HEK293 (cell line): ENCODE measurements around the gene CDC42BPA.
A peak's percentile ranks its signal among the peaks of the same experiment; 100 is the strongest.

Experiments used
- CTCF ChIA-PET: fragments of 350-600 bp; formaldehyde crosslinking; extraction: SDS; loops from one replicate; lab custom pipeline; 2021; ENCODE audit warnings: antibody characterized with exemption; lab: Yijun Ruan, JAX
- POLR2A ChIA-PET: fragments of 300-600 bp; formaldehyde crosslinking; extraction: SDS; loops from one replicate; lab custom pipeline; 2020; ENCODE audit warnings: antibody characterized with exemption, inconsistent platforms; lab: Yijun Ruan, JAX
- H3K27ac ChIP-seq: fragments of 200-500 bp; sonication (Bioruptor generic); 2 replicates; pipeline ENCODE4 v1.5.1; 2014; ENCODE audit warnings: low read depth, low read length, control low read depth, inconsistent platforms; ENCODE audit errors: extremely low read depth
- H3K36me3 ChIP-seq, 2 experiments: fragments of 200-500 bp in 1 of 2; sonication (Bioruptor generic) in 1 of 2; 1 replicate in 1 of 2; 2 replicates in 1 of 2; pipeline ENCODE4 v1.5.1; 2014 to 2017; ENCODE audit warnings: inconsistent platforms in 2 of 2, low read length in 2 of 2; ENCODE audit not compliant: control insufficient read depth in 2 of 2, insufficient read depth in 1 of 2
- H3K4me1 ChIP-seq: fragments of 200-500 bp; sonication (Bioruptor generic); 2 replicates; pipeline ENCODE4 v1.5.1; 2014; ENCODE audit warnings: mild to moderate bottlenecking, low read length, inconsistent platforms; ENCODE audit not compliant: control insufficient read depth, insufficient read depth
- H3K4me3 ChIP-seq: 2 replicates; pipeline ENCODE4 v1.5.1; 2011; ENCODE audit warnings: low read depth, mild to moderate bottlenecking, control low read depth, low read length, moderate library complexity
- H3K9me3 ChIP-seq: fragments of 200-500 bp; sonication (Bioruptor generic); 2 replicates; pipeline ENCODE4 v1.5.1; 2014; ENCODE audit warnings: low read depth, low read length, inconsistent platforms; ENCODE audit not compliant: control insufficient read depth, insufficient read depth
- GLI2 ChIP-seq: fragments of 450-650 bp; formaldehyde crosslinking; IDR thresholded peaks from 2 replicates; pipeline ENCODE4; 2017; ENCODE audit warnings: missing biosample characterization, missing genetic modification characterization, low read depth, borderline replicate concordance
- GLIS2 ChIP-seq: fragments of 450-650 bp; formaldehyde crosslinking; IDR thresholded peaks from 2 replicates; pipeline ENCODE4 v1.5.1; 2016; ENCODE audit warnings: missing biosample characterization, missing genetic modification characterization
- KLF1 ChIP-seq: fragments of 450-650 bp; formaldehyde crosslinking; IDR thresholded peaks from 2 replicates; pipeline ENCODE4 v1.5.1; 2016; ENCODE audit warnings: missing biosample characterization, missing genetic modification characterization
- MYNN ChIP-seq: fragments of 450-650 bp; formaldehyde crosslinking; IDR thresholded peaks from 2 replicates; pipeline ENCODE4 v1.5.1; 2016; ENCODE audit warnings: missing biosample characterization, missing genetic modification characterization, borderline replicate concordance
- PRDM2 ChIP-seq: fragments of 450-650 bp; formaldehyde crosslinking; IDR thresholded peaks from 2 replicates; pipeline ENCODE4 v1.5.1; 2016; ENCODE audit warnings: missing biosample characterization, missing genetic modification characterization, borderline replicate concordance
- SCRT2 ChIP-seq: fragments of 450-650 bp; formaldehyde crosslinking; IDR thresholded peaks from 2 replicates; pipeline ENCODE4 v1.5.1; 2016; ENCODE audit warnings: missing biosample characterization, missing genetic modification characterization
- ZNF114 ChIP-seq: fragments of 450-650 bp; formaldehyde crosslinking; IDR thresholded peaks from 2 replicates; pipeline ENCODE4 v1.5.0; 2017; ENCODE audit warnings: missing biosample characterization, missing genetic modification characterization
- ZNF16 ChIP-seq: fragments of 450-650 bp; formaldehyde crosslinking; IDR thresholded peaks from 2 replicates; pipeline ENCODE4 v1.5.1; 2016; ENCODE audit warnings: low read depth, missing biosample characterization, missing genetic modification characterization
- ZNF391 ChIP-seq: fragments of 450-650 bp; formaldehyde crosslinking; IDR thresholded peaks from 2 replicates; pipeline ENCODE4 v1.5.1; 2016; ENCODE audit warnings: low read depth, missing biosample characterization, missing genetic modification characterization, borderline replicate concordance
- ZNF48 ChIP-seq: fragments of 450-650 bp; formaldehyde crosslinking; IDR thresholded peaks from 2 replicates; pipeline ENCODE4 v1.5.1; 2016; ENCODE audit warnings: missing biosample characterization, missing genetic modification characterization
- ZNF555 ChIP-seq: fragments of 450-650 bp; formaldehyde crosslinking; conservative IDR thresholded peaks from 2 replicates; pipeline ENCODE4 v1.5.1; 2017; ENCODE audit warnings: missing biosample characterization, mild to moderate bottlenecking, missing genetic modification characterization, inconsistent platforms
- ZNF560 ChIP-seq: fragments of 450-650 bp; formaldehyde crosslinking; IDR thresholded peaks from 2 replicates; pipeline ENCODE4 v1.5.1; 2017; ENCODE audit warnings: missing biosample characterization, missing genetic modification characterization, borderline replicate concordance
- ZNF561 ChIP-seq: fragments of 450-650 bp; IDR thresholded peaks from 2 replicates; pipeline ENCODE4 v1.5.1; 2018; ENCODE audit warnings: missing biosample characterization, missing genetic modification characterization, borderline replicate concordance
- ZNF645 ChIP-seq: fragments of 450-650 bp; formaldehyde crosslinking; IDR thresholded peaks from 2 replicates; pipeline ENCODE4; 2016; ENCODE audit warnings: missing biosample characterization, missing genetic modification characterization
- TF ChIP-seq, protein P1 (sequence below): fragments of 450-650 bp; formaldehyde crosslinking; IDR thresholded peaks from 2 replicates; pipeline ENCODE4 v1.5.1; 2016; ENCODE audit warnings: missing biosample characterization, missing genetic modification characterization
- TF ChIP-seq, protein P2 (sequence below): fragments of 450-650 bp; formaldehyde crosslinking; IDR thresholded peaks from 2 replicates; pipeline ENCODE4 v1.5.1; 2016; ENCODE audit warnings: missing biosample characterization, missing genetic modification characterization, low read depth
- TF ChIP-seq, protein P3 (sequence below): fragments of 450-650 bp; formaldehyde crosslinking; IDR thresholded peaks from 2 replicates; pipeline ENCODE4 v1.5.1; 2017; ENCODE audit warnings: missing biosample characterization, missing genetic modification characterization

The CDC42BPA gene

DNA sequence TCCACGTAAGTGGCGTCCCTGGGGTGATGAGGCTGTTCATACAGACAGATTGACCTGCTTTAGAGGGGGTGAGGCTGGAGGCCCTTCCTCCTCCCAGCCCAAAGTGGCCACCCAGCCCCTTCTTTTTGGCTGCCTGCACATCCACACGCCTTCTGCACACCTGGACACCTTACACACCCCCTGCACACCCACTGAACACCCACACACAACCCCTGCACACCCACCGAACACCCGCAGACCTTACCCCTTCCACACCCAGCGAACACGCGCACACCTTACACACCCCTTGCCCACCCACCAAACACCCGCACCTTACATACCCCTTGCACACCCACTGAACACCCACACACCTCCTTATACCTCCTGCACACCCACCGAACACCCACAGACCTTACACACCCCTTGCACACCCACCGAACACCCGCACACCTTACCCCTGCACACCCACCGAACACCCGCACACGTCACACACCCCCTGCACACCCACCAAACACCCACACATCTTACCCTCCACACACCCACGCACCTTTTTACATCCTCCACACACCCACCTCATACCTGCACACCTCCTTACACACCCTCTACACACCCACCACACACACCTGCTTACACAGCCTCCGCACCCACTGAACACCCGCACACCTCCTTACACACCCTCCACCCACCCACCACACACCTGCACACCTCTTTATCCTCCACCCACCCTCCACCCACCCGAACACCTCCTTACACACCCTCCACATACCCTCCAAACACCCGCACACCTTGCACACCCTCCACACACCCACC, 340.5 kb downstream of the CDC42BPA start (continued):
- TF ChIP-seq ZNF645 (tag by site-specific recombination), result 0 out of 2 replicates have a peak, but pooled peaks have one; percentile 18
- 0 out of 2 replicates have a peak, but pooled peaks have one; percentile 46 for TF ChIP-seq KLF1 (tag by site-specific recombination)
- TF ChIP-seq, protein P1, sequence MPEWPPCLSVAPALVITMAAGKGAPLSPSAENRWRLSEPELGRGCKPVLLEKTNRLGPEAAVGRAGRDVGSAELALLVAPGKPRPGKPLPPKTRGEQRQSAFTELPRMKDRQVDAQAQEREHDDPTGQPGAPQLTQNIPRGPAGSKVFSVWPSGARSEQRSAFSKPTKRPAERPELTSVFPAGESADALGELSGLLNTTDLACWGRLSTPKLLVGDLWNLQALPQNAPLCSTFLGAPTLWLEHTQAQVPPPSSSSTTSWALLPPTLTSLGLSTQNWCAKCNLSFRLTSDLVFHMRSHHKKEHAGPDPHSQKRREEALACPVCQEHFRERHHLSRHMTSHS, result no peak

DNA sequence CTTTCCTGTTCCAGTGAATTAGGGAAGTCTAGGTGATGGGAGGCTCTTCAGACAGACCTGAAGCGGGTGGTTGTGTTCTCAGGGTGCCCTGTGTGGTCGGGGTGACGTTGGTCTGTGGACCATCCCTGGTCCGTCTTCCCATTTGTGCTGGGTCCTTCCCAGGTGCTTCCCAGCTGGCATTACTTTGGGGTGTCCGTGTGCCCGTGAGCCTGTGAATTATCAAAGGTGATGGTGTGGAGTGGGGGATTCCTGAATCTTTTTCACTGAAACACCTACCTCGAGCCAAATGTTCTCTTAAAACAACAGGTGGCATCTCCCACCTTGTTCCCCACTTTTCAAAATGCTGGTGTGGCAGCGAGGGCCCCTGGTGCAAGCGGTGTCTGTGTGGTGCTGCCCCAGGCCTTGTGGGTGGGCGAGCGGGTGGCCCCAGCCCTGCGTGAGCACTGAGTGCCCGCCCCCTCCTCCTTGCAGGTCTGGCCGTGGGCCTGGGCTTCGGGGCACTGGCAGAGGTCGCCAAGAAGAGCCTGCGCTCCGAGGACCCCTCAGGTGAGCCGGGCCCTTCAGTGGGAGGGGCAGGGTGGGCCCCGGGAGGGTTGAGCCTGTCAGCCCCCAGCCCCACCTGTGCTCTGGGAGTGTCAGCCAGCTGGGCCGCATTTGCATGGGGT, 341.2 kb downstream of the CDC42BPA start:
- no peaks in the 10 kb centered on the region for H3K9me3 ChIP-seq
- H3K4me1 ChIP-seq, result no peaks in the 10 kb centered on the region
- ChIA-PET CTCF (interaction anchor here (0.6 kb wide), 2 partner anchors 354 to 464 kb away, joined by 3 read pairs; no protein-coding TSS in a partner anchor), POLR2A (no interaction called here)
- peaks cover 12 to 16% of the 10 kb centered on the region in 2 experiments; a peak in 2 of 3 replicates for H3K36me3 ChIP-seq
- no peak overlapping the region for H3K4me3 ChIP-seq
- peak; percentile 50; the same call in 1 of the 2 replicates for TF ChIP-seq SCRT2 (tag by site-specific recombination)
- TF ChIP-seq ZNF560, result no peak
- TF ChIP-seq PRDM2 (tag by site-specific recombination), result no peak
- no peak for TF ChIP-seq ZNF391 (tag by site-specific recombination)
- 0 out of 2 replicates have a peak, but pooled peaks have one; percentile 32 for TF ChIP-seq GLIS2 (tag by site-specific recombination)
- no peak for TF ChIP-seq ZNF561 (tag by site-specific recombination)
- no peak for TF ChIP-seq ZNF645 (tag by site-specific recombination)
- no peak overlapping the region for H3K27ac ChIP-seq

DNA sequence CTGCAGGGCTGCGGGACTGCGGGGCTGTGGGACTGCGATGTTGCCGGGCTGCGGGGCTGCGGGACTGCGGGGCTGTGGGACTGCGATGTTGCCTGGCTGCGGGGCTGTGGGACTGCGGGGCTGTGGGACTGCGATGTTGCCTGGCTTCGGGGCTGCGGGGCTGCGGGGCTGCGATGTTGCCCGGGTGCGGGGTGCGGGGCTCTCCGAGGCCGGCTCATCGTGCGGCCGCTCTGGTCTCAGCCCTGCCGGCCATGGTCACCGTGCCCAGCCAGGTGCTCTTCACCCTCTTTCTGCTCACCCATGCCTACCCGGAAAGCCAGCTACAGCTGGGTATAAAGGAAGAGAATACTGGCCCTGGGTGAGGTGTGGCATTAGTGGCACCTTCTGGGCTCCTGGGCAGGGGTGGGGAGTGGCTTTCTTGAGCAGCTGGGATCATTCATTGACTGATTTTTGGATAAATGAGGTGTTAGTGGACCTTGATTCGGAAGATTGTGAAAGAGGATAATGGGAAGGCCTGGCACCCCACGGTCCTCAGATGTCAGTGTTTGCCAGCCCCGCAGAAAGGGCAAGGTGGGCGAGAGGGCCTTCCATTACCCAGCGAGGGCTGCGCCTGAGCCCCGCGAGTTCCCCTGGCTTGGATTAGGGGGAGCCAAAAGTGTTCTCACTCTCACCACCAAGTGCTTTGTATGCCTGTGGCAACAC, 341.9 kb downstream of the CDC42BPA start:
- POLR2A ChIA-PET, result no interaction called here
- TF ChIP-seq ZNF114 (tag by site-specific recombination), result no peak
- no peak for TF ChIP-seq ZNF16 (tag by site-specific recombination)
- TF ChIP-seq ZNF48, result no peak
- no peak for TF ChIP-seq ZNF555
- TF ChIP-seq, protein P2, sequence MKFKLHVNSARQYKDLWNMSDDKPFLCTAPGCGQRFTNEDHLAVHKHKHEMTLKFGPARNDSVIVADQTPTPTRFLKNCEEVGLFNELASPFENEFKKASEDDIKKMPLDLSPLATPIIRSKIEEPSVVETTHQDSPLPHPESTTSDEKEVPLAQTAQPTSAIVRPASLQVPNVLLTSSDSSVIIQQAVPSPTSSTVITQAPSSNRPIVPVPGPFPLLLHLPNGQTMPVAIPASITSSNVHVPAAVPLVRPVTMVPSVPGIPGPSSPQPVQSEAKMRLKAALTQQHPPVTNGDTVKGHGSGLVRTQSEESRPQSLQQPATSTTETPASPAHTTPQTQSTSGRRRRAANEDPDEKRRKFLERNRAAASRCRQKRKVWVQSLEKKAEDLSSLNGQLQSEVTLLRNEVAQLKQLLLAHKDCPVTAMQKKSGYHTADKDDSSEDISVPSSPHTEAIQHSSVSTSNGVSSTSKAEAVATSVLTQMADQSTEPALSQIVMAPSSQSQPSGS (tag by site-specific recombination), result no peak
- TF ChIP-seq GLI2 (tag by site-specific recombination), result no peak
- TF ChIP-seq MYNN, result no peak
- TF ChIP-seq, protein P3, sequence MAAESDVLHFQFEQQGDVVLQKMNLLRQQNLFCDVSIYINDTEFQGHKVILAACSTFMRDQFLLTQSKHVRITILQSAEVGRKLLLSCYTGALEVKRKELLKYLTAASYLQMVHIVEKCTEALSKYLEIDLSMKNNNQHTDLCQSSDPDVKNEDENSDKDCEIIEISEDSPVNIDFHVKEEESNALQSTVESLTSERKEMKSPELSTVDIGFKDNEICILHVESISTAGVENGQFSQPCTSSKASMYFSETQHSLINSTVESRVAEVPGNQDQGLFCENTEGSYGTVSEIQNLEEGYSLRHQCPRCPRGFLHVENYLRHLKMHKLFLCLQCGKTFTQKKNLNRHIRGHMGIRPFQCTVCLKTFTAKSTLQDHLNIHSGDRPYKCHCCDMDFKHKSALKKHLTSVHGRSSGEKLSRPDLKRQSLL (tag by site-specific recombination), result no peak

More for the DNA sequence above, 341.9 kb downstream of the CDC42BPA start:
- CTCF ChIA-PET, result interaction anchor here (0.6 kb wide), 2 partner anchors 353 to 465 kb away, joined by 3 read pairs; no protein-coding TSS in a partner anchor
- H3K9me3 ChIP-seq, result no peaks in the 10 kb centered on the region
- no peak overlapping the region for H3K27ac ChIP-seq
- H3K4me1 ChIP-seq, result no peaks in the 10 kb centered on the region
- no peak overlapping the region for H3K4me3 ChIP-seq
- H3K36me3 ChIP-seq, result peaks cover 12 to 22% of the 10 kb centered on the region in 2 experiments; a peak in 2 of 3 replicates
